Keratinocyte (primary cell): ENCODE data around the gene ITGB4. TPM values are rescaled to one million over a fixed set of nuclear protein-coding genes. Genes with fewer than 3 reads are reported as not detected.
A peak's percentile ranks its signal among the peaks of the same experiment; 100 is the strongest.

Source experiments
- DNase-seq: peaks from one replicate; pipeline ENCODE4 v3.0.0-alpha.2; 2011; ENCODE audit warnings: low read depth, missing footprints, low spot score
- FAIRE-seq: peaks from 2 replicates; lab custom pipeline; 2011; peaks lifted over from hg19 to GRCh38; lab: Jason Lieb, UNC
- H2AFZ ChIP-seq: 2 replicates; pipeline ENCODE4 v1.6.0; 2012; ENCODE audit warnings: low read length, control low read depth, inconsistent platforms; ENCODE audit not compliant: control insufficient read depth
- H3K27ac ChIP-seq: 2 replicates; pipeline ENCODE4 v1.5.1; 2011; ENCODE audit warnings: low read length; ENCODE audit not compliant: control insufficient read depth, insufficient read depth
- H3K27me3 ChIP-seq: 3 replicates; pipeline ENCODE4 v1.6.0; 2011; ENCODE audit warnings: low read length; ENCODE audit not compliant: control insufficient read depth, insufficient read depth; ENCODE audit errors: extremely low read depth
- H3K36me3 ChIP-seq, 2 experiments: 2 replicates in 1 of 2; 3 replicates in 1 of 2; pipeline ENCODE4 v1.5.1; 2011; ENCODE audit warnings: low read length in 2 of 2, mild to moderate bottlenecking in 1 of 2; ENCODE audit not compliant: control insufficient read depth in 2 of 2, insufficient read depth in 2 of 2; ENCODE audit errors: extremely low read depth in 1 of 2
- H3K4me1 ChIP-seq: 3 replicates; pipeline ENCODE4 v1.5.1; 2011; ENCODE audit warnings: low read length; ENCODE audit not compliant: control insufficient read depth, insufficient read depth; ENCODE audit errors: extremely low read depth
- H3K4me2 ChIP-seq: 3 replicates; pipeline ENCODE4 v1.6.0; 2011; ENCODE audit warnings: low read depth, low read length; ENCODE audit not compliant: control insufficient read depth, insufficient read depth; ENCODE audit errors: extremely low read depth
- H3K4me3 ChIP-seq, 3 experiments: fragments of 200-600 bp in 1 of 3; sonication (generic) in 1 of 3; 2 replicates in 2 of 3; 3 replicates in 1 of 3; pipeline ENCODE4 v1.5.1; 2011 to 2016; ENCODE audit warnings: low read length in 3 of 3, mild to moderate bottlenecking in 3 of 3, control low read depth in 2 of 3, inconsistent platforms in 1 of 3, low read depth in 1 of 3, mixed read lengths in 1 of 3, mixed run types in 1 of 3, moderate library complexity in 1 of 3; ENCODE audit not compliant: control insufficient read depth in 2 of 3, insufficient read depth in 2 of 3; ENCODE audit errors: extremely low read depth in 1 of 3
- H3K79me2 ChIP-seq: 2 replicates; pipeline ENCODE4 v1.6.0; 2012; ENCODE audit warnings: low read length; ENCODE audit not compliant: control insufficient read depth, insufficient read depth
- H3K9ac ChIP-seq: 3 replicates; pipeline ENCODE4 v1.6.0; 2011; ENCODE audit warnings: low read length; ENCODE audit not compliant: control insufficient read depth, insufficient read depth; ENCODE audit errors: extremely low read depth
- H3K9me1 ChIP-seq: 3 replicates; pipeline ENCODE4 v1.6.0; 2011; ENCODE audit warnings: low read length; ENCODE audit not compliant: control insufficient read depth, insufficient read depth; ENCODE audit errors: extremely low read depth
- H3K9me3 ChIP-seq: 2 replicates; pipeline ENCODE4 v1.5.1; 2012; ENCODE audit warnings: low read depth, low read length; ENCODE audit not compliant: control insufficient read depth
- H4K20me1 ChIP-seq: 3 replicates; pipeline ENCODE4 v1.6.0; 2011; ENCODE audit warnings: low read length; ENCODE audit not compliant: control insufficient read depth, insufficient read depth; ENCODE audit errors: extremely low read depth
- CTCF ChIP-seq, 3 experiments: IDR thresholded peaks in 1 of 3; conservative IDR thresholded peaks in 1 of 3; optimal IDR thresholded peaks in 1 of 3; 2 replicates in 2 of 3; 3 replicates in 1 of 3; pipeline versions ENCODE3 to v1.5.1; 2011; ENCODE audit warnings: low read length in 3 of 3, mild to moderate bottlenecking in 3 of 3, moderate library complexity in 2 of 3, control low read depth in 1 of 3, inconsistent platforms in 1 of 3; ENCODE audit not compliant: insufficient read depth in 2 of 3; ENCODE audit errors: extremely low read depth in 1 of 3
- EZH2 ChIP-seq: IDR thresholded peaks from one replicate; pipeline ENCODE4 v1.6.1; 2012; ENCODE audit warnings: inconsistent platforms, mild to moderate bottlenecking, low read length, moderate library complexity
- dilution Hi-C: fragments of 300-500 bp; cut with MboI; formaldehyde crosslinking; loops from one replicate; pipeline ENCODE4 v1.7.0; 2020; ENCODE audit warnings: low sequenced_read_pairs; ENCODE audit not compliant: extremely low pct_ligation_motif_present
- polyA plus RNA-seq, 5 experiments: library from polyadenylated mRNA; depleted of rRNA in 3 of 5; stranded (reverse) in 3 of 5; stranded (forward) in 1 of 5; unstranded in 1 of 5; fragments of >200 nt; gene quantifications; 1 replicate in 1 of 5; 2 replicates in 3 of 5; 3 replicates in 1 of 5; pipeline versions ENCODE4 v1.2.1 to v1.2.3, GENCODE V29; 2011 to 2012; ENCODE audit warnings: missing spikeins in 2 of 5, low read depth in 1 of 5, low replicate concordance in 1 of 5

The ITGB4 gene
- polyA plus RNA-seq, 1 donor (not counting 4 experiments of a cell fraction or from before 2014, with no cell fraction given), result 761 TPM

- dilution Hi-C loops, result no loop called here
- H2AFZ ChIP-seq, result no peak overlapping the region
- H3K9me1 ChIP-seq, result peaks cover 2% of the 10 kb centered on the region
- H4K20me1 ChIP-seq, result no peaks in the 10 kb centered on the region
- peaks cover 2% of the 10 kb centered on the region for H3K79me2 ChIP-seq
- peaks cover 45 to 67% of the 10 kb centered on the region in 2 experiments for H3K36me3 ChIP-seq
- no peaks in the 10 kb centered on the region for H3K27me3 ChIP-seq
- DNase-seq, result no peak
- H3K4me3 ChIP-seq, result no peak overlapping the region
- TF ChIP-seq CTCF (optimal IDR thresholded peaks at IDR 0.05 in 1 of 3, IDR thresholded peaks at IDR 0.05 in 1 of 3, conservative IDR thresholded peaks at IDR 0.05 in 1 of 3; ENCODE audit: extremely low read depth in 1 of 3, insufficient read depth in 2 of 3, low read length in 3 of 3) (no peak), EZH2 (no peak)
- H3K4me1 ChIP-seq, result peaks cover 33% of the 10 kb centered on the region
- no peak for FAIRE-seq
- no peak overlapping the region for H3K9ac ChIP-seq
- H3K9me3 ChIP-seq, result no peaks in the 10 kb centered on the region
- no peak overlapping the region for H3K4me2 ChIP-seq
- H3K27ac ChIP-seq, result peak overlapping the region; percentile 63
These were observed 15.1 kb upstream of the ITGB4 start for GRCh38 chr17:75706042-75706728.

GRCh38 chr17:75707079-75707571, 14.1 kb upstream of the ITGB4 start:
- Histone ChIP-seq H3K27ac (peak overlapping the region; percentile 63), H3K36me3 (peaks cover 42 to 58% of the 10 kb centered on the region in 2 experiments), H3K9me3 (no peaks in the 10 kb centered on the region), H3K79me2 (peaks cover 2% of the 10 kb centered on the region), H3K9me1 (peaks cover 2% of the 10 kb centered on the region), H3K9ac (peak overlapping the region; percentile 51), H4K20me1 (no peaks in the 10 kb centered on the region), H2AFZ (no peak overlapping the region), H3K4me1 (peaks cover 26% of the 10 kb centered on the region), H3K27me3 (no peaks in the 10 kb centered on the region), H3K4me3 (no peak overlapping the region), H3K4me2 (peak overlapping the region; percentile 17)
- FAIRE-seq, result peak; percentile 41
- TF ChIP-seq EZH2 (no peak), CTCF (optimal IDR thresholded peaks at IDR 0.05 in 1 of 3, IDR thresholded peaks at IDR 0.05 in 1 of 3, conservative IDR thresholded peaks at IDR 0.05 in 1 of 3; ENCODE audit: extremely low read depth in 1 of 3, insufficient read depth in 2 of 3, low read length in 3 of 3) (no peak)
- dilution Hi-C loops, result no loop called here
- DNase-seq, result no peak
